H9 (cell line): ENCODE data around the gene PEAK3. TPM values are rescaled to one million over a fixed set of nuclear protein-coding genes. Genes with fewer than 3 reads are reported as not detected.

ENCODE experiments used
- DNase-seq: peaks from one replicate; pipeline ENCODE4 v3.0.0-alpha.2; 2017
- H2AFZ ChIP-seq: one replicate; pipeline ENCODE4 v1.6.1; 2013; ENCODE audit warnings: mild to moderate bottlenecking, low read length, control low read depth, moderate library complexity
- H2AK5ac ChIP-seq: 2 replicates; pipeline ENCODE4 v1.6.1; 2013; ENCODE audit warnings: low read length, control low read depth, mixed read lengths; ENCODE audit not compliant: insufficient read length
- H2BK120ac ChIP-seq: one replicate; pipeline ENCODE4 v1.6.1; 2013; ENCODE audit warnings: low read depth, mild to moderate bottlenecking, low read length, control low read depth, inconsistent platforms; ENCODE audit not compliant: poor library complexity, severe bottlenecking
- H2BK12ac ChIP-seq: 2 replicates; pipeline ENCODE4 v1.6.1; 2013; ENCODE audit warnings: low read length, control low read depth, mixed read lengths, low read depth; ENCODE audit not compliant: insufficient read length
- H2BK15ac ChIP-seq: 2 replicates; pipeline ENCODE4 v1.6.1; 2013; ENCODE audit warnings: low read depth, low read length, control low read depth
- H2BK20ac ChIP-seq: one replicate; pipeline ENCODE4 v1.6.1; 2013; ENCODE audit warnings: low read depth, mild to moderate bottlenecking, low read length, control low read depth, inconsistent platforms; ENCODE audit not compliant: poor library complexity, severe bottlenecking
- H2BK5ac ChIP-seq: 2 replicates; pipeline ENCODE4 v1.6.1; 2013; ENCODE audit warnings: low read length, control low read depth, mixed read lengths; ENCODE audit not compliant: insufficient read length
- H3K14ac ChIP-seq: 2 replicates; pipeline ENCODE4 v1.6.1; 2013; ENCODE audit warnings: low read length, control low read depth; ENCODE audit not compliant: insufficient read depth
- H3K18ac ChIP-seq: 2 replicates; pipeline ENCODE4 v1.6.1; 2013; ENCODE audit warnings: low read depth, mild to moderate bottlenecking, mixed read lengths, low read length, control low read depth; ENCODE audit not compliant: insufficient read length
- H3K23ac ChIP-seq: 2 replicates; pipeline ENCODE4 v1.6.1; 2013; ENCODE audit warnings: low read length, control low read depth, mixed read lengths, low read depth; ENCODE audit not compliant: insufficient read length
- H3K23me2 ChIP-seq: 2 replicates; pipeline ENCODE4 v1.6.1; 2013; ENCODE audit warnings: low read depth, mild to moderate bottlenecking, mixed read lengths, low read length, control low read depth; ENCODE audit not compliant: insufficient read length, poor library complexity, severe bottlenecking
- H3K27ac ChIP-seq: 2 replicates; pipeline ENCODE4 v1.5.1; 2013; ENCODE audit warnings: low read length, control low read depth, mixed read lengths, low read depth; ENCODE audit not compliant: insufficient read length
- H3K27me3 ChIP-seq: 2 replicates; pipeline ENCODE4 v1.6.1; 2013; ENCODE audit warnings: low read length, control low read depth, inconsistent platforms; ENCODE audit not compliant: insufficient read depth
- H3K4ac ChIP-seq: 2 replicates; pipeline ENCODE4 v1.6.1; 2013; ENCODE audit warnings: low read depth, mild to moderate bottlenecking, control low read depth, inconsistent platforms, low read length, moderate library complexity
- H3K4me1 ChIP-seq: 2 replicates; pipeline ENCODE4 v1.6.1; 2013; ENCODE audit warnings: low read length, control low read depth, inconsistent platforms; ENCODE audit not compliant: insufficient read depth
- H3K4me2 ChIP-seq: 2 replicates; pipeline ENCODE4 v1.6.1; 2013; ENCODE audit warnings: low read length, control low read depth, mixed read lengths; ENCODE audit not compliant: insufficient read length, insufficient read depth
- H3K56ac ChIP-seq: 2 replicates; pipeline ENCODE4 v1.6.1; 2013; ENCODE audit warnings: low read depth, mild to moderate bottlenecking, mixed read lengths, low read length, control low read depth; ENCODE audit not compliant: insufficient read length
- H3K79me1 ChIP-seq: 2 replicates; pipeline ENCODE4 v1.6.1; 2013; ENCODE audit warnings: low read depth, mild to moderate bottlenecking, moderate library complexity, low read length, control low read depth, inconsistent platforms; ENCODE audit not compliant: insufficient read depth, poor library complexity, severe bottlenecking
- H3K79me2 ChIP-seq: 2 replicates; pipeline ENCODE4 v1.6.1; 2013; ENCODE audit warnings: low read length, control low read depth, inconsistent platforms; ENCODE audit not compliant: insufficient read depth
- H3K9ac ChIP-seq: 2 replicates; pipeline ENCODE4 v1.6.1; 2013; ENCODE audit warnings: low read length, control low read depth, mixed read lengths; ENCODE audit not compliant: insufficient read length; ENCODE audit errors: extremely low read depth
- H3K9me3 ChIP-seq: one replicate; pipeline ENCODE4 v1.6.1; 2013; ENCODE audit warnings: low read depth, low read length, inconsistent platforms; ENCODE audit not compliant: control insufficient read depth
- H3T11ph ChIP-seq: one replicate; pipeline ENCODE4 v1.6.1; 2013; ENCODE audit warnings: mild to moderate bottlenecking, low read length, control low read depth, inconsistent platforms
- H4K20me1 ChIP-seq: one replicate; pipeline ENCODE4 v1.6.1; 2013; ENCODE audit not compliant: control insufficient read depth, insufficient read length, insufficient read depth
- H4K5ac ChIP-seq: 2 replicates; pipeline ENCODE4 v1.6.1; 2013; ENCODE audit warnings: low read depth, mild to moderate bottlenecking, mixed read lengths, low read length, control low read depth; ENCODE audit not compliant: insufficient read length
- H4K8ac ChIP-seq: replicated peaks from 2 replicates; pipeline ENCODE4 v1.6.1; 2013; ENCODE audit warnings: low read length, control low read depth, mixed read lengths, low read depth; ENCODE audit not compliant: insufficient read length
- H4K91ac ChIP-seq: 2 replicates; pipeline ENCODE4 v1.6.1; 2013; ENCODE audit warnings: low read depth, mild to moderate bottlenecking, moderate library complexity, mixed read lengths, low read length, control low read depth; ENCODE audit not compliant: insufficient read length
- H3K27ac Mint-ChIP-seq, 3 experiments: 2 replicates in 2 of 3; 3 replicates in 1 of 3; pipeline ENCODE4 v1.8.0; 2020 to 2021; ENCODE audit warnings: mixed read lengths in 3 of 3, mild to moderate bottlenecking in 1 of 3, moderate library complexity in 1 of 3
- H3K27me3 Mint-ChIP-seq: 2 replicates; pipeline ENCODE4 v1.8.0; 2021; ENCODE audit warnings: low read depth, mild to moderate bottlenecking, moderate library complexity, mixed read lengths
- H3K36me3 Mint-ChIP-seq, 3 experiments: 2 replicates in 2 of 3; 3 replicates in 1 of 3; pipeline ENCODE4 v1.8.0; 2020 to 2021; ENCODE audit warnings: low read depth in 3 of 3, mixed read lengths in 3 of 3; ENCODE audit not compliant: insufficient read depth in 1 of 3
- H3K4me1 Mint-ChIP-seq, 2 experiments: 2 replicates each; pipeline ENCODE4 v1.8.0; 2020; ENCODE audit warnings: mixed read lengths in 2 of 2
- H3K4me3 Mint-ChIP-seq, 2 experiments: 2 replicates in 1 of 2; 3 replicates in 1 of 2; pipeline ENCODE4 v1.8.0; 2020 to 2021; ENCODE audit warnings: mild to moderate bottlenecking in 2 of 2, mixed read lengths in 2 of 2, moderate library complexity in 1 of 2
- H3K9me3 Mint-ChIP-seq, 2 experiments: 2 replicates in 1 of 2; 3 replicates in 1 of 2; pipeline ENCODE4 v1.8.0; 2020; ENCODE audit warnings: mild to moderate bottlenecking in 2 of 2, mixed read lengths in 2 of 2, moderate library complexity in 1 of 2
- WGBS: extraction: QIAGEN DNeasy Blood & Tissue Kit; methylation state at CpG from one replicate; pipeline ENCODE4 v1.1.7; 2013; ENCODE audit warnings: missing lambda C conversion rate, low lambda C conversion rate, mixed read lengths; ENCODE audit not compliant: insufficient read length; ENCODE audit errors: extremely low coverage; 5-methylcytosine and 5-hydroxymethylcytosine counted together
- total RNA-seq: library from RNA; stranded (reverse); gene quantifications from 2 replicates; pipeline ENCODE4 v1.2.1, GENCODE V29; 2021
- TF ChIP-seq, protein P1 (sequence below): fragments of 200-600 bp; sonication (generic); conservative IDR thresholded peaks from 3 replicates; pipeline ENCODE4 v1.8.0; 2021; ENCODE audit warnings: antibody characterized with exemption, mild to moderate bottlenecking

PEAK3 gene
- total RNA-seq, 1 experiment from 2014 or later = not detected

DNA sequence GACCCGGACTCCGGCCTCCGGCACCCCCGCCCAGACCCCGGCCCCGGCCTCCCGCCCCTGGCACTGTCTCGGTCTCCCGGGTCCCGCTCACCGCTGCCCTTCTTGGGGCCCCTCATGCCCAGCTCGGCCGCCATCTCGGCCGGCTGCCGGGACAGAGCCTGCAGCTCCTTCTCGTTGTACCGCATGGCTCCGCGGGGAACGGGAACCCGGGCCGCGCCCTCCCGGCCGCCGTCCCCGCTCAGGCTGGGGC is 46.0 kb downstream of the PEAK3 start:
- Histone ChIP-seq H2BK5ac (no peak overlapping the region), H3K79me2 (peaks cover 39% of the 10 kb centered on the region), H3K27ac (no peak overlapping the region), H3K9me3 (no peaks in the 10 kb centered on the region), H3K23me2 (peaks cover 9% of the 10 kb centered on the region), H4K91ac (no peak overlapping the region), H3K14ac (no peak overlapping the region), H3K23ac (no peak overlapping the region), H3K9ac (peak overlapping the region; percentile 29), H2BK20ac (no peak overlapping the region), H2BK12ac (no peak overlapping the region), H2BK15ac (no peak overlapping the region), H3K4ac (no peak overlapping the region), H2BK120ac (no peak overlapping the region), H4K5ac (no peak overlapping the region), H2AFZ (no peak overlapping the region), H3T11ph (no peak overlapping the region), H4K20me1 (no peaks in the 10 kb centered on the region), H4K8ac (no peak overlapping the region), H3K18ac (no peak overlapping the region), H3K79me1 (no peaks in the 10 kb centered on the region), H3K4me2 (peak overlapping the region; percentile 47), H3K56ac (no peak overlapping the region), H2AK5ac (no peak overlapping the region), H3K4me1 (peaks cover 4% of the 10 kb centered on the region; the same call in 1 of the 2 replicates), H3K27me3 (no peaks in the 10 kb centered on the region)
- Mint-ChIP-seq H3K4me1 (peaks cover 36 to 45% of the 10 kb centered on the region in 2 experiments), H3K27ac (no peak overlapping the region), H3K4me3 (peak overlapping the region; percentile 96 to 97), H3K9me3 (peaks cover 0 to 3% of the 10 kb centered on the region in 2 experiments; a peak in 1 of 5 replicates), H3K27me3 (no peaks in the 10 kb centered on the region; the same call in 1 of the 2 replicates), H3K36me3 (peaks cover 14 to 52% (median 46%) of the 10 kb centered on the region in 3 experiments)
- WGBS = no CpG with 5 or more reads among the region's 28 CpGs
- no peak for DNase-seq
- TF ChIP-seq, protein P1, sequence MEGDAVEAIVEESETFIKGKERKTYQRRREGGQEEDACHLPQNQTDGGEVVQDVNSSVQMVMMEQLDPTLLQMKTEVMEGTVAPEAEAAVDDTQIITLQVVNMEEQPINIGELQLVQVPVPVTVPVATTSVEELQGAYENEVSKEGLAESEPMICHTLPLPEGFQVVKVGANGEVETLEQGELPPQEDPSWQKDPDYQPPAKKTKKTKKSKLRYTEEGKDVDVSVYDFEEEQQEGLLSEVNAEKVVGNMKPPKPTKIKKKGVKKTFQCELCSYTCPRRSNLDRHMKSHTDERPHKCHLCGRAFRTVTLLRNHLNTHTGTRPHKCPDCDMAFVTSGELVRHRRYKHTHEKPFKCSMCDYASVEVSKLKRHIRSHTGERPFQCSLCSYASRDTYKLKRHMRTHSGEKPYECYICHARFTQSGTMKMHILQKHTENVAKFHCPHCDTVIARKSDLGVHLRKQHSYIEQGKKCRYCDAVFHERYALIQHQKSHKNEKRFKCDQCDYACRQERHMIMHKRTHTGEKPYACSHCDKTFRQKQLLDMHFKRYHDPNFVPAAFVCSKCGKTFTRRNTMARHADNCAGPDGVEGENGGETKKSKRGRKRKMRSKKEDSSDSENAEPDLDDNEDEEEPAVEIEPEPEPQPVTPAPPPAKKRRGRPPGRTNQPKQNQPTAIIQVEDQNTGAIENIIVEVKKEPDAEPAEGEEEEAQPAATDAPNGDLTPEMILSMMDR = no peak
